Measurements from ENCODE around the gene C17orf107. TPM values are rescaled to one million over a fixed set of nuclear protein-coding genes. Genes with fewer than 3 reads are reported as not detected.

C17orf107 gene
- total RNA-seq, 1 experiment from 2014 or later: 1.7 TPM

- DNase-seq (ENCODE audit: low read depth, low spot score) (no peak), ATAC-seq (no peak)
- Histone ChIP-seq H3K4me2 (ENCODE audit: low read length) (no peak overlapping the region), H2AFZ (ENCODE audit: low read depth, low read length, poor library complexity, severe bottlenecking) (no peak overlapping the region), H3K4me3 (replicated peaks in 1 of 2; ENCODE audit: low read depth in 1 of 2, low read length in 2 of 2) (no peak overlapping the region), H3K9me3 (ENCODE audit: control insufficient read depth in 1 of 2, insufficient read depth in 1 of 2, low read depth in 1 of 2, low read length in 2 of 2) (no peaks in the 10 kb centered on the region), H3K9me2 (ENCODE audit: insufficient read depth) (no peaks in the 10 kb centered on the region), H4K20me1 (ENCODE audit: insufficient read depth) (no peaks in the 10 kb centered on the region), H3K79me2 (ENCODE audit: insufficient read depth, low read length) (no peaks in the 10 kb centered on the region), H3K27me3 (ENCODE audit: insufficient read depth, low read length) (no peaks in the 10 kb centered on the region), H3K9ac (ENCODE audit: low read length) (no peak overlapping the region), H3K27ac (ENCODE audit: low read depth, low read length) (no peak overlapping the region), H3K36me3 (ENCODE audit: control insufficient read depth in 1 of 2, insufficient read depth in 2 of 2, low read length in 2 of 2) (peaks cover 23 to 29% of the 10 kb centered on the region in 2 experiments), H3K4me1 (ENCODE audit: control insufficient read depth in 1 of 2, insufficient read depth in 2 of 2, low read length in 2 of 2) (no peaks in the 10 kb centered on the region)
- CTCF ChIA-PET: interaction anchor here (1.5 to 1.7 kb wide), 2 partner anchors 97 to 321 kb away, joined by 6 to 10 read pairs; no protein-coding TSS in a partner anchor
- BruUV-seq (replicated peaks): no TSS peak
- no peak for TF ChIP-seq SP1 (IDR thresholded peaks at IDR 0.05; ENCODE audit: low read depth)
- no peak for TF ChIP-seq ZNF274 (IDR thresholded peaks at IDR 0.05; ENCODE audit: low read depth, low read length)
- no peak for TF ChIP-seq YY1 (IDR thresholded peaks at IDR 0.05; ENCODE audit: extremely low read depth, insufficient replicate concordance, low read depth, low read length)
- RAD21 ChIA-PET (ENCODE audit: low non-redundant PET in 1 of 2, low total read pairs in 2 of 2, uncharacterized antibody in 2 of 2, unreplicated experiment in 2 of 2): no interaction called here
- POLR2A ChIA-PET: no interaction called here
- intact Hi-C loops (cut with micrococcal nuclease): loop anchor here (10.0 kb wide), 1 partner anchor 53 kb away; the partner anchor contains the start of gene MINK1
These were observed 11.8 kb upstream of the C17orf107 start for GRCh38 chr17:4887581-4887980.

GRCh38 chr17:4891411-4892410 lies 7.6 kb upstream of the C17orf107 start:
- ChIA-PET RAD21 (ENCODE audit: low non-redundant PET in 1 of 2, low total read pairs in 2 of 2, uncharacterized antibody in 2 of 2, unreplicated experiment in 2 of 2) (no interaction called here), POLR2A (no interaction called here), CTCF (interaction anchor here (1.5 kb wide), 1 partner anchor 102 kb away, joined by 4 read pairs; no protein-coding TSS in a partner anchor)
- Histone ChIP-seq H3K4me1 (ENCODE audit: control insufficient read depth in 1 of 2, insufficient read depth in 2 of 2, low read length in 2 of 2) (no peaks in the 10 kb centered on the region), H3K9me3 (ENCODE audit: control insufficient read depth in 1 of 2, insufficient read depth in 1 of 2, low read depth in 1 of 2, low read length in 2 of 2) (no peaks in the 10 kb centered on the region), H3K4me2 (ENCODE audit: low read length) (no peak overlapping the region), H3K36me3 (ENCODE audit: control insufficient read depth in 1 of 2, insufficient read depth in 2 of 2, low read length in 2 of 2) (peaks cover 28 to 37% of the 10 kb centered on the region in 2 experiments), H3K9me2 (ENCODE audit: insufficient read depth) (no peaks in the 10 kb centered on the region), H2AFZ (ENCODE audit: low read depth, low read length, poor library complexity, severe bottlenecking) (no peak overlapping the region), H3K27ac (ENCODE audit: low read depth, low read length) (no peak overlapping the region), H4K20me1 (ENCODE audit: insufficient read depth) (no peaks in the 10 kb centered on the region), H3K79me2 (ENCODE audit: insufficient read depth, low read length) (no peaks in the 10 kb centered on the region), H3K9ac (ENCODE audit: low read length) (no peak overlapping the region), H3K4me3 (replicated peaks in 1 of 2; ENCODE audit: low read depth in 1 of 2, low read length in 2 of 2) (no peak overlapping the region), H3K27me3 (ENCODE audit: insufficient read depth, low read length) (no peaks in the 10 kb centered on the region)
- ATAC-seq (no peak), DNase-seq (ENCODE audit: low read depth, low spot score) (no peak)
- no TSS peak for BruUV-seq (replicated peaks)
- intact Hi-C loops (cut with micrococcal nuclease): no loop called here
- TF ChIP-seq ZFX (IDR thresholded peaks at IDR 0.05) (no peak), CEBPB (IDR thresholded peaks at IDR 0.05; ENCODE audit: low read depth) (no peak), ATF3 (IDR thresholded peaks at IDR 0.05) (no peak), ELF1 (IDR thresholded peaks at IDR 0.05; ENCODE audit: borderline replicate concordance, low read depth) (no peak), EGR1 (IDR thresholded peaks at IDR 0.05; ENCODE audit: low read depth) (no peak)
